ENCODE results near the gene SETD4. TPM values are rescaled to one million over a fixed set of nuclear protein-coding genes. Genes with fewer than 3 reads are reported as not detected.

The SETD4 gene
- total and polyA plus RNA-seq, 2 of the 13 experiments (the other 11 are each of a cell fraction or from before 2014, with no cell fraction given) = 7.1 to 14.4 TPM

GRCh38 chr21:36069713-36070583 lies 9.6 kb upstream of the SETD4 start, which contains the start of gene CBR1 (continued):
- TF ChIP-seq ZNF33A (CRISPR knock-in tag; IDR thresholded peaks at IDR 0.05; ENCODE audit: borderline replicate concordance) = no peak
- TF ChIP-seq HNRNPUL1 (IDR thresholded peaks at IDR 0.05; ENCODE audit: low read depth, low read length) = no peak
- TF ChIP-seq XBP1 (CRISPR knock-in tag; IDR thresholded peaks at IDR 0.05) = no peak
- no peak for TF ChIP-seq KDM4B (CRISPR knock-in tag; IDR thresholded peaks at IDR 0.05)
- TF ChIP-seq, protein P1, sequence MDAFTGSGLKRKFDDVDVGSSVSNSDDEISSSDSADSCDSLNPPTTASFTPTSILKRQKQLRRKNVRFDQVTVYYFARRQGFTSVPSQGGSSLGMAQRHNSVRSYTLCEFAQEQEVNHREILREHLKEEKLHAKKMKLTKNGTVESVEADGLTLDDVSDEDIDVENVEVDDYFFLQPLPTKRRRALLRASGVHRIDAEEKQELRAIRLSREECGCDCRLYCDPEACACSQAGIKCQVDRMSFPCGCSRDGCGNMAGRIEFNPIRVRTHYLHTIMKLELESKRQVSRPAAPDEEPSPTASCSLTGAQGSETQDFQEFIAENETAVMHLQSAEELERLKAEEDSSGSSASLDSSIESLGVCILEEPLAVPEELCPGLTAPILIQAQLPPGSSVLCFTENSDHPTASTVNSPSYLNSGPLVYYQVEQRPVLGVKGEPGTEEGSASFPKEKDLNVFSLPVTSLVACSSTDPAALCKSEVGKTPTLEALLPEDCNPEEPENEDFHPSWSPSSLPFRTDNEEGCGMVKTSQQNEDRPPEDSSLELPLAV (CRISPR knock-in tag; conservative IDR thresholded peaks at IDR 0.05; ENCODE audit: low read depth) = no peak
- TF ChIP-seq BORCS8-MEF2B (CRISPR knock-in tag; IDR thresholded peaks at IDR 0.05) = peak; percentile 57
- no peak for TF ChIP-seq NCOA5 (CRISPR knock-in tag; IDR thresholded peaks at IDR 0.05)
- TF ChIP-seq, protein P2, sequence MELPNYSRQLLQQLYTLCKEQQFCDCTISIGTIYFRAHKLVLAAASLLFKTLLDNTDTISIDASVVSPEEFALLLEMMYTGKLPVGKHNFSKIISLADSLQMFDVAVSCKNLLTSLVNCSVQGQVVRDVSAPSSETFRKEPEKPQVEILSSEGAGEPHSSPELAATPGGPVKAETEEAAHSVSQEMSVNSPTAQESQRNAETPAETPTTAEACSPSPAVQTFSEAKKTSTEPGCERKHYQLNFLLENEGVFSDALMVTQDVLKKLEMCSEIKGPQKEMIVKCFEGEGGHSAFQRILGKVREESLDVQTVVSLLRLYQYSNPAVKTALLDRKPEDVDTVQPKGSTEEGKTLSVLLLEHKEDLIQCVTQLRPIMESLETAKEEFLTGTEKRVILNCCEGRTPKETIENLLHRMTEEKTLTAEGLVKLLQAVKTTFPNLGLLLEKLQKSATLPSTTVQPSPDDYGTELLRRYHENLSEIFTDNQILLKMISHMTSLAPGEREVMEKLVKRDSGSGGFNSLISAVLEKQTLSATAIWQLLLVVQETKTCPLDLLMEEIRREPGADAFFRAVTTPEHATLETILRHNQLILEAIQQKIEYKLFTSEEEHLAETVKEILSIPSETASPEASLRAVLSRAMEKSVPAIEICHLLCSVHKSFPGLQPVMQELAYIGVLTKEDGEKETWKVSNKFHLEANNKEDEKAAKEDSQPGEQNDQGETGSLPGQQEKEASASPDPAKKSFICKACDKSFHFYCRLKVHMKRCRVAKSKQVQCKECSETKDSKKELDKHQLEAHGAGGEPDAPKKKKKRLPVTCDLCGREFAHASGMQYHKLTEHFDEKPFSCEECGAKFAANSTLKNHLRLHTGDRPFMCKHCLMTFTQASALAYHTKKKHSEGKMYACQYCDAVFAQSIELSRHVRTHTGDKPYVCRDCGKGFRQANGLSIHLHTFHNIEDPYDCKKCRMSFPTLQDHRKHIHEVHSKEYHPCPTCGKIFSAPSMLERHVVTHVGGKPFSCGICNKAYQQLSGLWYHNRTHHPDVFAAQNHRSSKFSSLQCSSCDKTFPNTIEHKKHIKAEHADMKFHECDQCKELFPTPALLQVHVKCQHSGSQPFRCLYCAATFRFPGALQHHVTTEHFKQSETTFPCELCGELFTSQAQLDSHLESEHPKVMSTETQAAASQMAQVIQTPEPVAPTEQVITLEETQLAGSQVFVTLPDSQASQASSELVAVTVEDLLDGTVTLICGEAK (IDR thresholded peaks at IDR 0.05) = no peak
- TF ChIP-seq, protein P2 (CRISPR knock-in tag; IDR thresholded peaks at IDR 0.05) = peak; percentile 72
- no peak for TF ChIP-seq HNF1A (IDR thresholded peaks at IDR 0.05; ENCODE audit: low read depth)
- 0 out of 2 replicates have a peak, but pooled peaks have one; percentile 52 for TF ChIP-seq HNF1A (CRISPR knock-in tag; IDR thresholded peaks at IDR 0.05; ENCODE audit: borderline replicate concordance)
- TF ChIP-seq ZNF569 (CRISPR knock-in tag; IDR thresholded peaks at IDR 0.05; ENCODE audit: borderline replicate concordance) = no peak
- TF ChIP-seq DR1 (CRISPR knock-in tag; IDR thresholded peaks at IDR 0.05) = peak; percentile 34; the same call in 1 of the 2 replicates
- TF ChIP-seq ATF7-NPFF (CRISPR knock-in tag; IDR thresholded peaks at IDR 0.05; ENCODE audit: low read depth) = 0 out of 2 replicates have a peak, but pooled peaks have one; percentile 39

All from HepG2 (cell line).